ENCODE results near the gene MRPS9. TPM values are rescaled to one million over a fixed set of nuclear protein-coding genes. Genes with fewer than 3 reads are reported as not detected.

The MRPS9 gene
- total and polyA plus RNA-seq, 2 experiments from 2014 or later = 12.8 to 22.2 TPM

DNA sequence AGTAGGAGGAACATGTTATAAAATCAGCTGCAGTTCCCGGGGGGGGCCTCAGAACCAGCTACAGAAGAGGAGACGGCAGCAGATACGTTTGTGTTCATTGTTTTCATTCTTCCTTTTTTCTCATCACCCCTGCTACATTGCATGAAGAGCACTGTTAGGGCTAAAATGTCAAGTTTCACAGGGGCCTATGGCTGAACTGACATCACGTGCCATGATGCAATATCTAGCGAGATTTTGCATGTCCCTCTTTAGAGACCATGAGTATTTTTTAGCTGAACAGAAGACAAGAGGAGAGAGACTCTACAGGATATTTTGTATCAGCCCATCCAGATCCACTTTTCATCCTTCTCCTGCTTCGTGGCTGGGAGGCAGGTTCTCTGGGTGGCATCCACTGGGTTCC is 97.6 kb downstream of the MRPS9 start:
- Histone ChIP-seq H3K9ac (no peak overlapping the region), H3K36me3 (ENCODE audit: low read depth) (no peaks in the 10 kb centered on the region), H2AFZ (no peak overlapping the region), H3K9me3 (ENCODE audit: low read depth) (no peaks in the 10 kb centered on the region), H4K20me1 (ENCODE audit: insufficient read depth) (no peaks in the 10 kb centered on the region), H3K4me2 (ENCODE audit: unreplicated experiment) (no peak overlapping the region), H3K27me3 (replicated peaks; ENCODE audit: insufficient read depth) (peaks cover 35% of the 10 kb centered on the region), H3F3A (ENCODE audit: insufficient read depth) (no peaks in the 10 kb centered on the region), H3K4me3 (no peak overlapping the region), H3K79me2 (ENCODE audit: insufficient read depth) (no peaks in the 10 kb centered on the region), H3K9me2 (ENCODE audit: insufficient read depth) (no peaks in the 10 kb centered on the region), H3K27ac (no peak overlapping the region), H3K4me1 (ENCODE audit: insufficient read depth) (peaks cover 5% of the 10 kb centered on the region; the same call in 1 of the 2 replicates)
- TF ChIP-seq EZH2 (IDR thresholded peaks at IDR 0.05; ENCODE audit: insufficient read depth, poor library complexity, severe bottlenecking) = no peak
- TF ChIP-seq EZH2phosphoT487 (IDR thresholded peaks at IDR 0.05; ENCODE audit: insufficient read depth, low read depth) = no peak
- in situ Hi-C loops (cut with MboI) = no loop called here
- DNase-seq = no peak
- WGBS, 2 experiments (ENCODE audit: low coverage in 1 of 2, low lambda C conversion rate in 2 of 2, missing lambda C conversion rate in 2 of 2) = 43 to 44% methylated on average over 6 of the region's 6 CpGs

DNA sequence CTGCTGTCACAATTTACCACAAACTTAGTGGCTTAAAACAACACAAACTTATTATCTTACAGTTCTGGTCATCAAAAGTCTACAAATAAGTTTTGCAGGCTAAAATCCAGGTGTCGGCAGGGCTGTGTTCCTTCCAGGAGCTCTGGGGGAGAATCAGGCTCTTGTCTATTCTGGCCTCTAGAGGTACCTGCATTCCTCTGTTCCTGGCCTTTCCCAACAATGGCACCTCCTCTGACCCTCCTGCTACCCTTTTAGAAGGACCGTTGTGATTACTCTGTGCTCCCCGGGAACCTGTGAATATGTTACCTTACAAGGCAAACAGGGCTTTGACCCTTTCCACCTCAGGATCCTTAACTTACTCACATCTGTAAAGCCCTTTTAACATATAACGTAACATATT is 98.5 kb downstream of the MRPS9 start:
- H3F3A ChIP-seq (ENCODE audit: insufficient read depth) = no peaks in the 10 kb centered on the region
- WGBS, 2 experiments (ENCODE audit: low coverage in 1 of 2, low lambda C conversion rate in 2 of 2, missing lambda C conversion rate in 2 of 2) = 66 to 76% methylated on average over 4 of the region's 4 CpGs

DNA sequence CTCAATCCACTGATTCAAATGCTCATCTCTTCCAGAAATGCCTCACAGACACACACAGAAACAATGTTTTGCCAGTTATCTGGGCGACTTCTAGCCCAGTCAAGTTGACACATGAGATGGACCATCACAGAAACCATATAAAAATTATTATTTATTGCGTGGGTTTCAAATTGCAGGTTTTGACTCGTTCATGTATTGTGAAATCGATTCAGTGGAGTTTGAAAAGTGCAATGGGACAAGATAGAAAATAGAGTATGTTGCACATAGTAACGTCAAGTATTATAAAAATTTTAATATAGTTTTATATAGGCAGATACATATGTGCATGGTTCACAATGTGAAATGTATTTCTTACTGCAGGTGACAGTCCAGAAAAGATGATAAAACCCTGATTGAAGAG is 100.8 kb downstream of the MRPS9 start:
- Histone ChIP-seq H4K20me1 (ENCODE audit: insufficient read depth) (no peaks in the 10 kb centered on the region), H3K36me3 (ENCODE audit: low read depth) (no peaks in the 10 kb centered on the region), H3F3A (ENCODE audit: insufficient read depth) (no peaks in the 10 kb centered on the region), H3K27me3 (replicated peaks; ENCODE audit: insufficient read depth) (peaks cover 42% of the 10 kb centered on the region), H3K4me2 (ENCODE audit: unreplicated experiment) (no peak overlapping the region), H3K9ac (no peak overlapping the region), H3K27ac (no peak overlapping the region), H2AFZ (no peak overlapping the region), H3K79me2 (ENCODE audit: insufficient read depth) (no peaks in the 10 kb centered on the region), H3K9me2 (ENCODE audit: insufficient read depth) (no peaks in the 10 kb centered on the region), H3K4me3 (no peak overlapping the region), H3K9me3 (ENCODE audit: low read depth) (no peaks in the 10 kb centered on the region), H3K4me1 (ENCODE audit: insufficient read depth) (peaks cover 5% of the 10 kb centered on the region; the same call in 1 of the 2 replicates)
- 31 to 33% methylated on average over 5 of the region's 5 CpGs for WGBS, 2 experiments (ENCODE audit: low coverage in 1 of 2, low lambda C conversion rate in 2 of 2, missing lambda C conversion rate in 2 of 2)
- no peak for DNase-seq
- in situ Hi-C loops (cut with MboI) = no loop called here
- no peak for TF ChIP-seq EZH2phosphoT487 (IDR thresholded peaks at IDR 0.05; ENCODE audit: insufficient read depth, low read depth)
- TF ChIP-seq EZH2 (IDR thresholded peaks at IDR 0.05; ENCODE audit: insufficient read depth, poor library complexity, severe bottlenecking) = no peak

More for the DNA sequence above, 98.5 kb downstream of the MRPS9 start:
- no peak overlapping the region for H2AFZ ChIP-seq
- no peaks in the 10 kb centered on the region for H3K9me3 ChIP-seq (ENCODE audit: low read depth)
- peaks cover 5% of the 10 kb centered on the region; the same call in 1 of the 2 replicates for H3K4me1 ChIP-seq (ENCODE audit: insufficient read depth)
- H3K9ac ChIP-seq = no peak overlapping the region
- H3K4me3 ChIP-seq = no peak overlapping the region
- H3K79me2 ChIP-seq (ENCODE audit: insufficient read depth) = no peaks in the 10 kb centered on the region
- no peaks in the 10 kb centered on the region for H4K20me1 ChIP-seq (ENCODE audit: insufficient read depth)
- TF ChIP-seq EZH2 (IDR thresholded peaks at IDR 0.05; ENCODE audit: insufficient read depth, poor library complexity, severe bottlenecking) (no peak), EZH2phosphoT487 (IDR thresholded peaks at IDR 0.05; ENCODE audit: insufficient read depth, low read depth) (no peak)
- no peaks in the 10 kb centered on the region for H3K9me2 ChIP-seq (ENCODE audit: insufficient read depth)
- in situ Hi-C loops (cut with MboI) = no loop called here
- no peaks in the 10 kb centered on the region for H3K36me3 ChIP-seq (ENCODE audit: low read depth)
- peaks cover 32% of the 10 kb centered on the region for H3K27me3 ChIP-seq (replicated peaks; ENCODE audit: insufficient read depth)
- DNase-seq = no peak
- H3K27ac ChIP-seq = no peak overlapping the region
- H3K4me2 ChIP-seq (ENCODE audit: unreplicated experiment) = no peak overlapping the region

DNA sequence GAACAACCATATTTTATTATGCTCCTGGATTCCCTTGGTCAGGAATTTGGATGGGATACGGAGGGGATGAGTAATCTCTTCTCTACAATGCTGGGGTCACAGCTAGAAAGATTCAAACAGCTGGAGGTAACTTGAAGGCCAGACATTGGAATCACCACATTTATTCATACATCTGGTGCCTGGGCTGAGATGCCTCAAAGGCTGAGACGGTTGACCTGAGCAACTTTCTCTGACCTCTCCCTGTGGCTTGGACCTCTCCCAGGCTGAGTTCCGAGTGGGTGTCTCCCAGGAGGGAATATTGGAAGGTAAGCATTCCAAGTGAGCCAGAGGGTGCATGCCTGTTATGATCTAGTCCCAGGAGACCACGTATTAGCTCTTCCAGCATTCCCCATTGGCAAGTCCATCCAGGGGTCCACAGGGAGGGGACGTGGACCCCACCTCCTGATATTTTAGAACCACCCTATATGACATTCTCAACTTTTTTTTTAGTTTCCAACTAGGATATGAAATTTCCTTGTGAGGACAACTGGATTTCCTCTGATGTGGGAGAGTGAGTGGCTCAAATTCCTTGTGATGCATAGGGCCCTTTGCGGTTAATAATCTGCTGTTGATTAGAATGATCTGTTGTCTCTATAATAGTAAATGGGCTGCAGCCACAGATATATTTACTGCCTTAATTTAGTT is 101.8 kb downstream of the MRPS9 start:
- Histone ChIP-seq H3K36me3 (ENCODE audit: low read depth) (no peaks in the 10 kb centered on the region), H3K9me3 (ENCODE audit: low read depth) (no peaks in the 10 kb centered on the region), H2AFZ (no peak overlapping the region), H3K4me3 (no peak overlapping the region), H3K79me2 (ENCODE audit: insufficient read depth) (no peaks in the 10 kb centered on the region), H4K20me1 (ENCODE audit: insufficient read depth) (no peaks in the 10 kb centered on the region), H3K4me1 (ENCODE audit: insufficient read depth) (peaks cover 5% of the 10 kb centered on the region; the same call in 1 of the 2 replicates), H3K9me2 (ENCODE audit: insufficient read depth) (no peaks in the 10 kb centered on the region), H3K27me3 (replicated peaks; ENCODE audit: insufficient read depth) (peaks cover 48% of the 10 kb centered on the region), H3K4me2 (ENCODE audit: unreplicated experiment) (no peak overlapping the region), H3K9ac (no peak overlapping the region), H3F3A (ENCODE audit: insufficient read depth) (no peaks in the 10 kb centered on the region), H3K27ac (no peak overlapping the region)
- TF ChIP-seq EZH2 (IDR thresholded peaks at IDR 0.05; ENCODE audit: insufficient read depth, poor library complexity, severe bottlenecking) = no peak
- TF ChIP-seq EZH2phosphoT487 (IDR thresholded peaks at IDR 0.05; ENCODE audit: insufficient read depth, low read depth) = no peak
- peak; percentile 29 for DNase-seq
- WGBS, 2 experiments (ENCODE audit: low coverage in 1 of 2, low lambda C conversion rate in 2 of 2, missing lambda C conversion rate in 2 of 2) = 7% methylated on average over 6 of the region's 6 CpGs
- in situ Hi-C loops (cut with MboI) = no loop called here
